Ectodermal cell (in vitro differentiated cells): ENCODE measurements around the gene SLC25A20.

Source experiments
- H3K27ac ChIP-seq: 2 replicates; pipeline ENCODE4 v1.7.0; 2013; ENCODE audit warnings: mild to moderate bottlenecking, low read depth, low read length; ENCODE audit not compliant: insufficient read depth, poor library complexity, severe bottlenecking
- H3K27me3 ChIP-seq: 2 replicates; pipeline ENCODE4 v1.7.0; 2013; ENCODE audit warnings: mild to moderate bottlenecking, low read length; ENCODE audit not compliant: insufficient read depth, control insufficient read depth, poor library complexity, severe bottlenecking
- H3K36me3 ChIP-seq: one replicate; pipeline ENCODE4 v1.7.0; 2013; ENCODE audit warnings: low read length; ENCODE audit not compliant: control insufficient read depth, insufficient read depth
- H3K4me1 ChIP-seq: one replicate; pipeline ENCODE4 v1.7.0; 2013; ENCODE audit warnings: low read length; ENCODE audit not compliant: control insufficient read depth, insufficient read depth
- H3K4me3 ChIP-seq: 2 replicates; pipeline ENCODE4 v1.7.0; 2013; ENCODE audit warnings: low read depth, low read length, control low read depth; ENCODE audit not compliant: insufficient read depth
- H3K9me3 ChIP-seq: 2 replicates; pipeline ENCODE4 v1.7.0; 2013; ENCODE audit warnings: mild to moderate bottlenecking, low read length, moderate library complexity; ENCODE audit not compliant: control insufficient read depth
- WGBS, 2 experiments: methylation state at CpG; one replicate each; pipeline ENCODE4 v1.1.7; 2013; ENCODE audit warnings: missing lambda C conversion rate in 2 of 2; 5-methylcytosine and 5-hydroxymethylcytosine counted together

The SLC25A20 gene

DNA sequence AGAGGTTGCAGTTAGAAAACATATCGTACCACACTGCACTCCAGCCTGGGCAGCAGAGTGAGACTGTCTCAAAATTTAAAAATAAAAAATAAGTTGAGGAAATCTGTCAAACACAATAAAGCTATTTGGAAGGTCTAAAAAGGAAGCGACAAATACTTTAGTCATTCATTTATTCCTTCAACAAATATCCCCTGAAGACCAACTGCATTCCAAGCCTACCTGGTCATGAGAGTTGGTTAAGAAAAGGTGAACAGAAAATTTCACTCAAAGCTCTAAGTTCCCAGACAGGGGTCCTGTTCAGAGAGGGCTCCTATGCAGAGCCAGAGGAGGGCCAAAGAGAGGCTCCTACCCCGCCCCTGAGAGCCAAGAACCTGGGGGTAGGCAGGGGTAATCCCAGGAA, 35.6 kb downstream of the SLC25A20 start:
- no peak overlapping the region for H3K4me3 ChIP-seq
- no peaks in the 10 kb centered on the region for H3K4me1 ChIP-seq
- WGBS, 2 experiments = 90 to 93% methylated on average over 2 to 3 of the region's 3 CpGs
- no peaks in the 10 kb centered on the region for H3K27me3 ChIP-seq
- no peaks in the 10 kb centered on the region for H3K9me3 ChIP-seq
- no peak overlapping the region for H3K27ac ChIP-seq
- no peaks in the 10 kb centered on the region for H3K36me3 ChIP-seq

- Histone ChIP-seq H3K4me3 (no peak overlapping the region), H3K4me1 (peaks cover 8% of the 10 kb centered on the region), H3K36me3 (no peaks in the 10 kb centered on the region), H3K27ac (no peak overlapping the region), H3K27me3 (no peaks in the 10 kb centered on the region), H3K9me3 (no peaks in the 10 kb centered on the region)
- WGBS, 2 experiments = 90 to 100% methylated on average over 2 of the region's 2 CpGs
Measured at GRCh38 chr3:48859206-48859605, 39.5 kb downstream of the SLC25A20 start.

DNA sequence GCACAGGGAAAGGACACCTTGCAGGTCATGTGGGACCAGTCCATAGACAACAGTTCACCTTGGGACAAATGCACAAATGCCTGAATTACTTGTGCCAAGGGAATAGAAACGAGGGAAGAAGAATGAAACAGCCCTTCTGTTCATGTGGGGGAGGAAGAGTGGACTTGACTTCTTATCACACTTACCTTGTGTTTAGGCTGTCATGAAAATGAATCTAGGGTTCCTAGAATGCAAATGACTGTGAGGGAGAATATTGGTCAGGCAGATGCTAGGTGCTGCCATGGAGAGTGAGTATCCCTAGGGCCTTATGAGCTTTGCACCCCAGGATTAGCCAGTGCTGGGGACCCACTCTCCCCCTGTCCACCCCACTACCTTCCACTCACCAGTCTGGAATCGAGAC, 40.0 kb downstream of the SLC25A20 start:
- Histone ChIP-seq H3K36me3 (no peaks in the 10 kb centered on the region), H3K27ac (no peak overlapping the region), H3K9me3 (no peaks in the 10 kb centered on the region), H3K27me3 (no peaks in the 10 kb centered on the region), H3K4me3 (no peak overlapping the region), H3K4me1 (peaks cover 8% of the 10 kb centered on the region)
- 84 to 94% methylated on average over 2 of the region's 2 CpGs for WGBS, 2 experiments

- H3K4me1 ChIP-seq = peaks cover 8% of the 10 kb centered on the region
- no peaks in the 10 kb centered on the region for H3K27me3 ChIP-seq
- WGBS, 2 experiments = 84 to 88% methylated on average over 2 of the region's 2 CpGs
Measured at GRCh38 chr3:48857641-48858040, 41.0 kb downstream of the SLC25A20 start.

DNA sequence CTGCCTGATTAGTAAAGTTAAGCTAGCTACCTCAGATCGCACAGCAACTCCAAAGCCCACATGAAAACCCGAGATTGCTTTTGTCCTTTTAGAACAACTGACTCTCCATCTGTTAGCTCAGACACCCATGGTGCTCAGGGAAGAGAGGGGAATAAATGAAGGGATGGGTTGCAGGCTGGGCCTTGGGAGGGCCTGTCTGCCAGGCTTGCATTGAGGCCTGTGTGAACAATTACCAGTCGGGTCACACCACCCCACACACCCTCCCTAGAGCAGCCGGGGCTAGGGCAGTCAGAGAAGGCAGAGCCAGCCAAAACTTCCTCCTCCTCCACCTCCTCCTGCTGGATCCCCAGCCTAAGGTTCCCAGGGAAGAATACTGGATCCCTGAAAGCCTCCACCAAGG, 42.2 kb downstream of the SLC25A20 start:
- 69 to 76% methylated on average over 4 of the region's 4 CpGs for WGBS, 2 experiments
- Histone ChIP-seq H3K4me3 (no peak overlapping the region), H3K9me3 (no peaks in the 10 kb centered on the region), H3K27me3 (no peaks in the 10 kb centered on the region), H3K4me1 (peaks cover 8% of the 10 kb centered on the region), H3K27ac (peak overlapping the region; percentile 50), H3K36me3 (no peaks in the 10 kb centered on the region)

More at GRCh38 chr3:48857641-48858040, 41.0 kb downstream of the SLC25A20 start:
- no peaks in the 10 kb centered on the region for H3K36me3 ChIP-seq
- H3K4me3 ChIP-seq = no peak overlapping the region
- H3K9me3 ChIP-seq = no peaks in the 10 kb centered on the region
- no peak overlapping the region for H3K27ac ChIP-seq

- Histone ChIP-seq H3K9me3 (no peaks in the 10 kb centered on the region), H3K4me3 (no peak overlapping the region), H3K27me3 (no peaks in the 10 kb centered on the region), H3K36me3 (no peaks in the 10 kb centered on the region), H3K27ac (peak overlapping the region; percentile 50), H3K4me1 (peaks cover 8% of the 10 kb centered on the region)
- WGBS, 2 experiments = 92 to 93% methylated on average over 9 of the region's 9 CpGs
Measured at GRCh38 chr3:48855681-48856447, 42.8 kb downstream of the SLC25A20 start.

DNA sequence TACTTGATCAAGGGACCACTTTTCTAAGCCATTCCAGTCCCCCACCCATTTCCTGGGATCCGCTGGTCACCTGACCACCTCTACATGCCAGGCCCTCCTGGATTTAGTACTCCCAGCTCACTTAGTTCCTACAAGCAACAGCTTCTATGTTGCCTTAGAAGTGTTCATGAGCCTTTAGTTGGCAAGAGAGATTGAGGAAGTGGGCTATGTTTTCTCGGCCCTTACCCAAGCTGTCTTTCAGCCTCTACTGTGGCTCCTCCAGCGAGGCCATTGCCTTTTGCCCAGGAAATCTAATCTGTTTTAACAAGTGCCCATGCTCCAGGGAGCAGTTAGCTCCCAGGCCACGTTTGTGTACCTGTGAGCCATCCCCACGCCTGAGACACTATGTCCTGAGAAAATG, 46.5 kb downstream of the SLC25A20 start:
- H3K27ac ChIP-seq = no peak overlapping the region
- H3K4me3 ChIP-seq = no peak overlapping the region
- WGBS, 2 experiments = 90 to 91% methylated on average over 5 of the region's 5 CpGs
- no peaks in the 10 kb centered on the region for H3K36me3 ChIP-seq
- no peaks in the 10 kb centered on the region for H3K9me3 ChIP-seq
- peaks cover 12% of the 10 kb centered on the region for H3K4me1 ChIP-seq
- peaks cover 3% of the 10 kb centered on the region for H3K27me3 ChIP-seq

DNA sequence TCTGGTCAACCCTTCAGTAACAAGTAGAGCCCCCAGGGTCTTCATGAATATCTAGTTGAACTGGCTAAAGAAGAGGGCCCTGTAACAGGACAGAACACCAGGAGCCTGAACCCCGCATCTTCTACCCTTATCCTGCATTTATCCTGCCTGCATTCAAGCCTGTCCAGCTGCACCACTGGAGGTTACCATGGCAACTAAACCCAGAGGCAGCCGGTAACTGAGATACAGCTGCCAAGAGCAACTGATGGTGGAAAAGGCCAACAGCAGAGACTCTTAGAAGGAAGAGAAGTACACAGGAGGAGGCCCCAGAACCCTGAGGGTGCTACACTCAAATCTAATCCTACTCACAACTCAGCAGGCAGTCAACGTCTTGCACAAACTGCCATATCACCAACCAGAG, 47.3 kb downstream of the SLC25A20 start:
- Histone ChIP-seq H3K4me3 (no peak overlapping the region), H3K4me1 (peaks cover 7% of the 10 kb centered on the region), H3K27me3 (peaks cover 10% of the 10 kb centered on the region), H3K36me3 (no peaks in the 10 kb centered on the region), H3K27ac (no peak overlapping the region), H3K9me3 (no peaks in the 10 kb centered on the region)
- 65 to 69% methylated on average over 3 of the region's 3 CpGs for WGBS, 2 experiments

DNA sequence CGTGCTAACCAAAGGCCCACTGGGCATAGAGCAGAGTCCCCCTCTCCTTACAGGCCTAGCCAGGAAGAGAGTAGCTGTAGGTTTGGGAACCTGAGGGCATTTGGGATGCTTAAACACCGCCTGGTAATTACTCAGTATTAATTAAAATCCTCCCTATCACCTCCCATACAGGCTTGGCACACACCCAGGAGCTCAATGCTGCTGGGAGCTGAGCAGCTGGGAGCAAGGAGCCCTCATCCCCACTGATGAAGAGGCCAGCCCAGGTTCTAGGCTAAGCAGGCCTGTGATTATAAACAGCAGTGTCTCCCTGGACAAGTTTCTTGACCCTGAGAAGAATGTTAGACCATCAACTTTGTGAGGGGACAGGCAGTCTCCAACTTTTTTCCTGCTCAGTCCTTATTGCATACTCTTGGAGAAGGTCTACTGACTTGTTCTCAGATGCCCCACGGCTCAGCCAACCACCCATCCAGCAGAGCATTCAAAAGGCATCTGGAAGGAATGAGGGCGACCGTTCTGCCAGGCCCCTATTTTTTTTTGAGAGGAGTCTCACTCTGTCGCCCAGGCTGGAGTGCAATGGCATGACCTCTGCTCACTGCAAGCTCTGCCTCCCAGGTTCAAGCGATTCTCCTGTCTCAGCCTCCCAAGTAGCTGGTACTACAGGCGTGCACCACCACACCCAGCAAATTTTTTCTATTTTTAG, 49.7 kb downstream of the SLC25A20 start:
- Histone ChIP-seq H3K4me3 (no peak overlapping the region), H3K4me1 (peaks cover 4% of the 10 kb centered on the region), H3K27ac (no peak overlapping the region), H3K27me3 (peaks cover 19% of the 10 kb centered on the region), H3K36me3 (no peaks in the 10 kb centered on the region), H3K9me3 (no peaks in the 10 kb centered on the region)
- 92% methylated on average over 7 to 8 of the region's 8 CpGs for WGBS, 2 experiments

GRCh38 chr3:48847504-48848423, 50.9 kb downstream of the SLC25A20 start, which contains the start of gene PRKAR2A:
TSS of gene PRKAR2A (minus strand) at chr3:48847874. CDS start at chr3:48847596, 278 bp downstream.
- H3K9me3 ChIP-seq = no peaks in the 10 kb centered on the region
- WGBS, 2 experiments = 5 to 6% methylated on average over 81 of the region's 81 CpGs
- H3K36me3 ChIP-seq = no peaks in the 10 kb centered on the region
- peak within 1 kb of the TSS; percentile 75 for H3K4me3 ChIP-seq
- H3K27ac ChIP-seq = no peak within 1 kb of the TSS
- H3K27me3 ChIP-seq = peaks cover 19% of the 10 kb centered on the region
- peaks cover 4% of the 10 kb centered on the region for H3K4me1 ChIP-seq
